NT2/D1 (cell line): ENCODE data around the gene RPTOR.

Source experiments
- SUZ12 ChIP-seq: IDR thresholded peaks from 2 replicates; pipeline ENCODE4 v1.6.1; 2011; ENCODE audit not compliant: insufficient read length, insufficient read depth; ENCODE audit errors: extremely low read depth
- YY1 ChIP-seq: IDR thresholded peaks from 2 replicates; pipeline ENCODE4 v1.6.1; 2011; ENCODE audit not compliant: insufficient read length, insufficient read depth
- ZNF274 ChIP-seq: IDR thresholded peaks from 2 replicates; pipeline ENCODE4 v1.6.1; 2011; ENCODE audit warnings: mild to moderate bottlenecking, low read depth, low read length

GRCh38 chr17:80908776-80909175 lies 364.1 kb downstream of the RPTOR start:
- TF ChIP-seq SUZ12 (no peak), ZNF274 (no peak), YY1 (no peak)
